Measurements from ENCODE around the gene MAGI1.

- TF ChIP-seq GATA2 (IDR thresholded peaks at IDR 0.05; ENCODE audit: low read depth, low read length): no peak
- TF ChIP-seq GATA3 (IDR thresholded peaks at IDR 0.05; ENCODE audit: low read depth, low read length): no peak
These were observed 28.4 kb upstream of the MAGI1 start for GRCh38 chr3:66066963-66067617.

Measured in SH-SY5Y (cell line).